Suppressor macrophage treated with lipopolysaccharide for 1 hour (primary cell): ENCODE measurements around the gene TERT.

ENCODE experiments used
- DNase-seq, 3 donors: peaks; one replicate each; pipeline ENCODE4 v3.0.0-alpha.2; 2020 to 2022

Gene TERT

DNA sequence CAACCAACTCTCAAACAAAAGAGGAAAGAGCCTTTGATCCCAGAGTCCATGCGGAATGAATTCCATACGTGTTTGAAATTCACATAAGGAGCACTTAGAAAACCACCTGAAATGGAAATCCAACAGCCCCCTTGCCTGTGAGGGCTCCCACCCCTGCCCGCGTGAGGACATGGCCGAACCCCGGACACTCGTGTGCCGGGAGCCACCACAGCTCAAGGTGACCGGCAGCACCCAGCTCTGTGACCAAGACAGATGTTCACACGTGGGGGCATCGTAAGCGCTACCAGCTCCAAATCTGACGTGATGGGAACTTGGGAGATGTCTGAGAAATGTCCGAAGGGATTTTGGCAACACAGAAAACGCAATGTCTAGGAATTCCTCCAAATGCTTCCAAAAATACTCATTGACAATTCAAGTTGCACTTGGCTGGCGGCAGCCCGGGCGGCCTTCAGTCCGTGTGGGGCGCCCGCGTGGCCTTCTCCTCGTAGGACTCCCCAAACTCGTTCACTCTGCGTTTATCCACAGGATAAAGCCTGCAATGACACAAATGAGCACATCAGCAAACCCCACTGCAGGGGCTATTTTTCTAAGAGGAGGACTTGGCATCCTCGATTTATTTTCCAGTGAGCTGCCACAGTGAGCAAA, 23.2 kb upstream of the TERT start:
- no peak for DNase-seq

DNA sequence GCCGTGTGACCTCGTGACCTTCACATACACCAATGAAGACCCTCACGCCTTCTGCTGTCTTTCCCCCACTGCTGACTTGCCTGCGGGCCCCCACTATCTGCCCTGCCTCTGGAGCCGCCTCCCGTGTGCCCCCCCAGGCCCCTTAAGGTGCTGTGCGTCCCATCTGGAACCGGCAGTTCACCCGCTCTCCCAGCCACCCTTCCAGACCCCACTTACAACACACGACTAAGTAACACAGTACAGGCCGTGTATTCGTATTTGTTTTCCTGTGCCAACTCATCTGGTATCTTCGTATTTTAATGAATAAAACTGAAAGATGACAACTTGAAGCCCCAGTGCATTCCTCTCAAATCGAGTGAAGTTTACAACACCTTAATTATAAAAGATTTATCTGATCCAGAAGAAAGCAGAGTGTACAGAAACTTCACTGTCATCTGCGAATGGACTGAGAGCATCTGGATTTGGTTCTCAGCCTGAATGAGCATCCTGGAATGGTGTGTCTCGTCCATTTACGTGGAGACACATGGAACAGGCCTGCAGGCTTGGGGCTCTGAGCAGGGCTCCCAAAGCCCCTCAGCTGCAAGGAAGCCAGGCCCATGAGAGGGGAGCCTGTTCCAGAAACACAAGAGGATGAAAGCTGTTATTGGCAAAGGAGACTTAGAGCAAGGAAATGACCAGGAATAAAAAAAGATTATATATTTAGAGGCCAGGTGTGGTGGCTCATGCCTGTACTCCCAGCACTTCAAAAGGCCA, 21.9 kb upstream of the TERT start:
- no peak for DNase-seq

DNA sequence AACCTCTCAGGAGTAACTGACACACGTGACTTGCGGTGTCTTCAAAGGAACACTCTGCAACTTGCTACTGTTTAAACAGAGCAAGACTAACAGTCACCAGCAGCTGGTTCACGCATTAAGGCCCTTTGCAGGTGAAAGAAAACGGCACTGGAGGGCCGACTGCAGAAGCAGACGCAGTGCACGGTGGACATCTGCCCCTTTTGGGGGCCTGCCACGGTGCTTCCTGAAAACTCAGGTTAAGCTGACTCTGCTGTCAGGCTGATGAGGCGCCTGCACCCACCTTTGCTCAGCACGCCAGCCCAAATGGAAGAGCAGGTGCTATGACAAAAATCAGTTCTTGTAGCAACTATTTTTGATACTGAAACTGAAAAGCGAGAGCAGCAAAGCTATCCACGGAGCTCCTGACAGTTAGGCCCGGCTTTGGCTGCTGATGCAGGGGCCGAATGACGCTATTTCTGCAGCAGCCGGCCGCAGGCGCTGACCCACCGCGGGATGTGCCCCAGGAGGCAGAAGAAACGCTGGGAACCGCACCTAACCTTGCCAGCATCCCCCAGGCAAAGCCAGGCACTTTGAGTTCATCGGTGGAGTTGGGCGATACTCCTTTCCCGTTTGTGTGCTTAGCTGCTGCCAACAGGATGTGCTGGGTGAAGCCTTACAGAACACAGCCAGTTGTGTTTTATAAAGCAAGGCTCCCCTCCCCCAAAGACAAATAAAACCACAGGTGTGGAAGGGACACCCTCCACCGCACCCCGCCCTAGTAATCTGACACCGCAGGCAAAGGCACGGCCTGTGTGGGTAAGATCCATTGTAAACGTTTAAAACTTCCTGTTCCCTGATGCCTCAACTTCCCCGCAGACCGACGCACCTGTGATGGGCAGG, 21.1 kb upstream of the TERT start:
- no peak for DNase-seq

DNA sequence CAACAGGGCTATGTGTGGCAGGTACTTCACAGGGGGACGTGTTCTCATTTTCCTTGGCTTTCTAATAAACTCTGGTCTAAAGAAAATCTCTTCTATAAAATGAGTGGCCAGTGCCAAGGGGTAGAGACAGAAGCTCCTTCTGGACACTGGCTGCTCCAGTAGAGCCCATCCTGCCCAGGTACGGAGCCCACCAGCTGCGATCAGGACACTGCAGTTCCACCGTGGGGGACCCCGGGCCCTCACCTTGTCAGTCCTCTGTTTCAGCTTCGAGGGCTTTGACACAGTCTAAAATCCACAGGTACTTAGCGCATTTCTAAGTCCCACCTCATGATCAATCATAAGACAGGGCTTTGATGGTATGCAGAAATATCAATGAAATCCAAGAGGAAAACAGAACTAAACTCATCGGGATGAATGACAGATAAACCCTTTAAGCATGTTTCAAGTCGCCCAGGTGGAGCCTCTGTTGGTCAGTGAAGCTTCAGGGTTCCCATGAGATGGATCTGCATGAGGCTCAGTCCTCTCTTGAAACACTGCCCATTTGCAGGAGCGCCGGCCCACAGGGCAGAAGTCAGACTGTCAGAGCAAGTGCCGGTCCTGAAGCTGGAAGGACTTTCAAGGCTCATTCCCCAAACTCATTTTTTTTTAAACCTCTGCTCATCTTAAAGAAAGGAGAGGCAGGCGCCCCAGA, 20.3 kb upstream of the TERT start:
- DNase-seq = no peak

DNA sequence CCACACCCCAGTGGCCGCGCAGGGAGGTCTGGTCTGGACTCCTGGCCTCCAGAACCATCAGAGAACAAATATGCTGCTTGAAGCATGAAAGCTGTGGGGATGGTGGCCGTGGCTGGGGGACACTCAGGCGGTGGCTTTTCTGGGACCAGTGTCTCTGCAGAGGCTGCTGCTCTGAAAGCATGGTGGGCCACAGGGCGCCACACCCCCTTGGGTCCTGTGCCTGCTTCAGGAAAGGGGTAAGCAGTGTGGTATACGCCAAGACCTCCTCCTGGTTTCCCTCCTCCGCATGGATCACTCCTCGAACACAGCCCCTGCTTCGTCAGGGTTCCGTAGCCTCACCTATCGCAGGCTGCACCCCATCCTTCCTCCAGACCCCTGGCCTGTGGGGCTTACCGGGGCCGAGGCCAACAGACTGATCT, 19.7 kb upstream of the TERT start:
- no peak for DNase-seq

DNA sequence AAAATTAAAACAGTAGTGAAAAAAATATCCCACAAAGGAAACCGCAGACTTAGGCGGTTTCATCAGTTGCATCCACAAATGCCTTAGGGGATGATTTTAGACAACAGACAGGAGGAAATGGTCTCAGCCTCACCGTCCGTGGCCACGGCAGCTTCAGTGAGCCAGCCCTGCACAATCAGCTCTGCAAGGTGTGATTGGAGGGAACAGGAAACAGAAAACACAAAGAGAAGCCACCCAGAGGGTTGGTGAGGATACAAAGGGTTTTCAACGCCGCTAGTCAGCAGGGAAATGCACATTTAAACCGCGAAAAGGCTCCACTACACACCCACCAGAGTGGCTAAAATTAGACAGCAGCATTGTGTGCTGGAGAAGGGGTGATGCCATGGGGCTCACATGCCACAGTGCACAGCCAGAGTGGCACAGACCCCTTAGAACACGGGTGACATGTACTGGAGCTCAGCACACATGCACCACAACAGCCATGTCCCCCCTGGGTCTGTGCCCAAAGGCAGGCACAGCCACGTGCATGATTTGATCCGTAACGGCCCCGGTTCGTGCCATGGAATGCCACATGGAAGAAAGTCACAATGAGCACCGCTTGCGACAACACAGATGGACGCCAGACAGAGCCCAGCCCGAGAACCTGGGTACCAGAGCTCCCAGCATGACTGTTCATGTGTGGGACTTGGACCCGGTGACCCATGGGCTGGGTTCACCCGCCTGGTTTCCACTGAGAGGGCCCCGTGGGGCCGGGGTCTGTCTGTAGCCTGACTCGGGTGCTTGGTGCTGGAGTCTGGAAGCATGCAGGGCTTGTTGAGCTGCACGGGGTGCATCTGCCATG, 18.3 kb upstream of the TERT start:
- no peak for DNase-seq

DNA sequence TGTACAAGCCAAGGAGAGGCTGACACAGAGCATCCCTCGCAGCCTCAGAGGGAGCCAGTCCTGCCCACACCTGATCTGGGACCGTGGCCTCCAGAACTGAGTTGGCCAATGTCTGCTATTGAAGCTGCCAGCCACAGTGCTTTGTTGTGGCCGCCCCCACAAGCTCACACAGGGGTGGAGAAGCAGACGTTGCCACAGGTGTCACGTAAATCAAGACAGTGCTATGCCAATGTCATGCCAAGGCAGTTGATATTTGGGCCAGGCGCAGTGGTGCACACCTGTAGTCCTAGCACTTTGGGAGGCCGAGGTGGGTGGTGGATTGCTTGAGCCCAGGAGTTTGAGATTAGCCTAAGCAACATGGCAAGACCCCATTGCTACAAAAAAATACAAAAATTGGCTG, 17.3 kb upstream of the TERT start:
- no peak for DNase-seq

DNA sequence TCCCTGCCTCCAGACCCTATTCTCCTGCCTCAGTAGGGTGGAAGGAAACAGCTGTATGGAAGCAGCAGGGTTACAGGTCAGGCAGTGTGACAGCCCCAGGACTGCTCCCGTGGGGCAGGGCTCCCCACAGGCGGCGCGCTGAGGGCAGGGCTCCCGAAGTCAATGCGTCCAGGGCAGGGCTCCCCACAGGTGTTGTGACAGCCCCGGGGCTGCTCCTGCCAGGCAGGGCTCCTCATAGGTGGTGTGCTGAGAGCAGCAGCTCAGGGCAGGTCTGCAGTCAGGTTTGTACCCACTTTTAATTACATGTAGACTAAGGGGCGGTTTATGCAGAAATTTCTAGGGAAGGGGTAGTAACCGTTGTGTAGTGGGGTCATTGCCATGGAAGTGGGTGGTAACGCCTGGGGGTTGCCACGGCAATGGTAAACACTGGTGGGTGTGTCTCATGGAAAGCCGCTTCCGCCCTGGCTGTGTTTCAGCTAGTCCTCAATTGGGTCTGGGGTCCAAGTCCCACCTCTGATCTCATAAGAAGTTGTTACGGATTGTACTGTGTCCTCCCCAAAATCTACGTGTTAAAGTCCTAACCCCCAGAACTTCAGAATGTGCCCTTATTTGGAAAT, 16.7 kb upstream of the TERT start:
- no peak for DNase-seq

DNA sequence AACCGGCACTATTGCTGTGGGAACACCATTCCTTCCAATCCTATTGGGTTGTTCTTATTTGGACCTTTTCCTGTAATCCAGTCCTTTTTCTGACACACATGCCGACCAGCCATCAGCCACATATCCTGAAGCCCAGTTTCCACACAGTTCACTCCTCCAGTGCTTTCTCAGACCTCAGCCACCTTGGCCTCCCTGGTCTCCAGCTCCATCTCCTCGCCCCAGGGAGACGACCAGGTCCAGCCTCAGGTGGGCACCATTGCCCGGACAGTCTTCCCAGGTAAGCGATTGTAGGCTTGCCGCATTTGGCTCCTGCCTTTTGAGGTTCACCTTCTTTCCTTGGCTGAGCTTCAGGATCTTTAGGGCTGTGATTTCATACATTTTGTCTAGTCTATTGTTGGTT, 15.2 kb upstream of the TERT start:
- DNase-seq = no peak

DNA sequence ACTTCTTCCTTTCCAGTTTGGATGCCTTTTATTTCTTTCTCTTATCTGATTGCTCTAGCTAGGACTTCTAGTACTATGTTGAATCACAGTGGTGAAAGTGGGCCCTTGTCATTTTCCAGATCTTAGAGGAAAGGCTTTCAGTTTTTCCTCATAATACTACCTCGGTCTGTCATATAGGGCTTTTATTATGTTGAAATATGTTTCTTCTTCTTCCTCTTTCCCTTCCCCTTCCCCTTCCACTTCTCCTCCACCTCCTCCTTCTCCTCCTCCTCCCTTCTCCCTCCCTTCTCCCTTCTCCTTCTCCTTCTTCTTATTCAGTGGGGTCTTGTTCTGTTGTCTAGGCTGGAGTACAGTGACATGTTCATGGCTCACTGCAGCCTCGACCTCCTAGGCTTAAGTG, 9.2 kb upstream of the TERT start:
- peak; percentile 10 to 40 (median 29) for DNase-seq

DNA sequence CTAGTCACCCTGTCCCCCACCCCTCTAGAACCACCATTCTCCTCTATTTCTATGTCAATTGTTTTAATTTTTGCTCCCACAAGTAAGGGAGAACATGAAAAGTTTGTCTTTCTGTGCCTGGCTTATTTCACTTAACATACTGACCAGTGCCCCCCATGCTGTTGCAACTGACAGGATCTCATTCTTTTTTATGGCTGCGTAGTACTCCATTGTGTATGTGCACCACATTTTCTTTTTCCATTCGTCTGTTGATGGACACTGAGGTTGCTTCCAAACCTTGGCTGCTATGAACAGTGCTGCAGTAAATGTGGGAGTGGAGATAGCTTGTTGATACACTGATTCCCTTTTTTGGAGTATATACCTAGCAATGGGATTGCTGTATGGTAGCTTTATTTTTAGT, 7.4 kb upstream of the TERT start:
- DNase-seq = no peak

DNA sequence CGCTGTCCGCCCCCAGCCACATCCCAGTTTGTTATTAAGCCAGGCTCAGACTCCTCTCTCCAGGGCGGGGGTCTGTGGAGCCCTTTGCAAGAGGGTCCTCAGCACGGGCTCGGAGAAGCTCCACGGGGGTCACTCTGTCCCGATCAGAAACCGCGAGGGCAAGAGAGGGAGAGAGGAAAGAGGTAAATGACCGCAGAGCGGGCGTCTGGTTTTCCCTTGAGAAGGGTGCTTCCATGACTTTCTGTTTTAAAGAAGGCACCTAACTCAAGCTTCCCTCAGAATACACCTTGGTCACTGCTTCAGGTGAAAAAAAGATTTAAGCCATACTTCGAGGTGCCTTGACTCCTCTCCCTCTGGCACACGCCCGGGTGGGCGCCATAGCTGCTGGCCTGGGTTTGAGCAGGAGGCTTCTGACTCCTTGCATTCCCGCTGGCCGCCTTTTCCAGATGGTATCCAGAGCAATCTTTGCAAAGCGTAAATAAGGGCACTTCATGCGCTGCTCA, 5.8 kb upstream of the TERT start:
- no peak for DNase-seq

DNA sequence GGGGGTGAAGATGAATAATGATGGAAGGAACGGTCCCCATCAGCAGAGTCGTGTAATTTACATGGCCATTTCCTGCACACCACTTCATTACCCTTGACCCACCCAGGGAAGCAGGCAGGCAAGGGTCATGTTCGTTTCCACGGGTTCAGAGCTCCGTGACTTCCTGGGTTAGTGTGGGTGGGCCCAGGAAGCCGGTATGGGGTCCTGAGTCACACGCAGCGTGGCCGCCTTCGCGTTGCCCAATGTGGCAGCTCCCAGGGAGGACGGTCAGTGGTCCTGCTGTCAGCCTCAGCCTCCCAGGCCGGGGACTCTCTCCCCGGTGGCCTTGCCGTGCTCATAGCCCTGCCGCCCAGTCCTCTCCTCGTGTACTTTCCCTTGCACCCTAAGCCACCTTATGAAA, 5.1 kb upstream of the TERT start:
- no peak for DNase-seq

DNA sequence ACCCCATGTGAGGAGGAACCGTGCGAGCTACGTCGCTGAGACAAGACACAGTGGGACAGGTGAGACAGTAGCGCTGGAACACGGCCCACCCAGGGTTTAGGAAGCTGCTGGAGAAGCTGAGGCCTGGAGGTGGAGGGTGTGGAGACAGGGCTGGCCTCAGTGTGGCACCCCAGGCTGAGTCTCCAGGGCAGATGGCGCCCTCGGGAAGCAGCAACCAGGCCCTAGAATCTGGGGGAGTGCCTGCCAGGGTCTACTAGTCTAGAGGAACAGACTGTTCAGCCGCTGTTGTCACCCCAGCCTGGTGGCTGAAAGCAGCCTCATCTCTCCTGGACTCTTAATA, 4.6 kb upstream of the TERT start:
- DNase-seq = no peak

DNA sequence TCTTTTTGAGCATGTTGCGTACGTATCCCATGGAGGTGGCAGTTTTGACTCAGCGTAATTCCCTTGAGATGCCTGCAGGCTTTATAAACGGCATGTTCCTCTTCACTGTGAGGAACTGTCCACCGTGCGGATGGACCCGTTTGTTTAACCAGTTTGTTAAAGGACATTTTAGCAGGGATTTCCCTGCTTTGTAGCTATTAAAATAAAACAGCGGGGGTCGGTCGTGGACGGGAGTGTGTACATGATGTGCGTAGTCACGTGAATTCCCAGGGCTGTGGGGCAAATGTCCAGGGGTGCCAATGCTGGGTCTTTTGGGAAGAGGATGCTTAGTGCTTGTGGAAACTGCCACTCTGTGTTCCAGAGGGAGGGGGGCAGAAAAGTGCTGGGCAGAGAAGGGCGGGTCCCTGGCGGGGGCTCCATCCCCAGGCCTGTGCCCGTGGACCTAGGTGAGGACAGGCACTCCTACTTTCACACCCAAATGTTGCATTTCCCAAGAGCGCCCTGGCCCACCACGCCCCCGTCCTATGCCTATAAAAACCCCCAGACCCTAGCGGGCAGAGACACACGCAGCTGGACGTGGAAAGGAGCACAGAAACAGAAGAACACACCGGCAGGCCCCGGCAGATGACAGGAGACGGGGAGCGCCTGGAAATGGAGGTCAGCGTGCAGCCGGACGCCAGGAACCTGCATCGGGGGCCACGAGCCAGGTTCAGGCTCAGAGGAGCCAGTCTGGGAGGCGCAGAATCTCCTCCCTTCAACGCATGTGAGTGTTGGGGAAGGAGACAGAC, 4.0 kb upstream of the TERT start:
- no peak for DNase-seq

DNA sequence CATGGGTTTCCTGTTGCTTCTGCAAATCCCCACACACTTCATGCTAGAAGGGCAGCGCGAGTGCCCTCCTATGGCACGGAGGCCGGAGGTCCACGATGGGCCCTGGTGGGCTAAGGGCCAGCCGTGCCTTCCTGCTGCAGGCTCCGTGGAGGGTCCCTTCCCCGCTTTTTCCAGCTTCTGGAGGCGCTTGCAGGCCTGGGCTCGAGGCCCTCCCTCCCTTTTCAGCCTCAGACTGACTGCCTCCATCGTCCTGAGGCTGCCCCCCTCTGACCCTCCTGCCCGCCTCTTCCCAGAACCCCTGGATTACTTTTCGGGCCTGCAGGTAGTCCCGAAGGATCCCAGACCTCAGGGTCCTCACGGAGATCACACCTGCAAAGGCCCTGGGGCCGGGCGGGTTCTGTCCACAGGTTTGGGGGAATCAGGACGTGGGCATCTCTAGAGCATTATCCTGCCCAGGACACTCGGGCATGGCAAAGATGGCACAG, 3.2 kb upstream of the TERT start:
- DNase-seq = no peak

DNA sequence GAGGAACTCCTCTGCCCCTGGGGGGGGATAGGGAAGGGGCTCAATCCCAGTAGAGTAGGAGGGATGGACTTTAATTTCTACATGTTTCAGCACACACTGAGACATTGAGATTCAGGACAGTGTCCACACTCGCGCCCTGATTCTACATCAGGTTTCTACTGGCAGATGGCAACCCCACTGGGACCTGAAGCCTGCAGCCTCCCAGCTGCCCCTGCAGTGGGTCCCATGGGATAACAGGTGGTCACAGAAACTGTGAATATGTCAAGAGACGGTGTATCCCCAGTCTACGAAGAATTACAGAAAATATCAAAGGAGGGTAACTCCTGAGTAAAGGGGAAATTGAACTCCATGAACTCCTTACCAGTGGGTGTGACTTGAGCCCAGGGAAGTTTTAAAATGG, 2.4 kb upstream of the TERT start:
- no peak for DNase-seq

DNA sequence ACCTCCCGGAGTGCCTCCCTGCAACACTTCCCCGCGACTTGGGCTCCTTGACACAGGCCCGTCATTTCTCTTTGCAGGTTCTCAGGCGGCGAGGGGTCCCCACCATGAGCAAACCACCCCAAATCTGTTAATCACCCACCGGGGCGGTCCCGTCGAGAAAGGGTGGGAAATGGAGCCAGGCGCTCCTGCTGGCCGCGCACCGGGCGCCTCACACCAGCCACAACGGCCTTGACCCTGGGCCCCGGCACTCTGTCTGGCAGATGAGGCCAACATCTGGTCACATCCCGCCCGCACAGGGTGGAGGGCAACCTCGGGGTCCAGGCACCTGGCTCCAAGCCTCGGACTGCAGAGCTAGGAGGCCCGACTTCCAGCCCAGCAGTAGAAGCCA, 776 bp upstream of the TERT start:
- DNase-seq = no peak

DNA sequence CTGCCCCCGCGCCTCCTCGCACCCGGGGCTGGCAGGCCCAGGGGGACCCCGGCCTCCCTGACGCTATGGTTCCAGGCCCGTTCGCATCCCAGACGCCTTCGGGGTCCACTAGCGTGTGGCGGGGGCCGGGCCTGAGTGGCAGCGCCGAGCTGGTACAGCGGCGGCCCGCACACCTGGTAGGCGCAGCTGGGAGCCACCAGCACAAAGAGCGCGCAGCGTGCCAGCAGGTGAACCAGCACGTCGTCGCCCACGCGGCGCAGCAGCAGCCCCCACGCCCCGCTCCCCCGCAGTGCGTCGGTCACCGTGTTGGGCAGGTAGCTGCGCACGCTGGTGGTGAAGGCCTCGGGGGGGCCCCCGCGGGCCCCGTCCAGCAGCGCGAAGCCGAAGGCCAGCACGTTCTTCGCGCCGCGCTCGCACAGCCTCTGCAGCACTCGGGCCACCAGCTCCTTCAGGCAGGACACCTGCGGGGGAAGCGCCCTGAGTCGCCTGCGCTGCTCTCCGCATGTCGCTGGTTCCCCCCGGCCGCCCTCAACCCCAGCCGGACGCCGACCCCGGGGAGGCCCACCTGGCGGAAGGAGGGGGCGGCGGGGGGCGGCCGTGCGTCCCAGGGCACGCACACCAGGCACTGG, 548 bp downstream of the TERT start:
- DNase-seq = no peak
